Fibroblast of the conjunctiva (primary cell): ENCODE results near the gene F2RL3.
A peak's percentile ranks its signal among the peaks of the same experiment; 100 is the strongest.
"Not testable (repeated sequence)": the region's sequence is repeated elsewhere in the genome, so short reads cannot be mapped to it uniquely, and the experiment has no call there.

Source experiments
- DNase-seq: peaks from one replicate; pipeline ENCODE4 v3.0.0-alpha.2; 2010; ENCODE audit warnings: low read depth

The F2RL3 gene

DNA sequence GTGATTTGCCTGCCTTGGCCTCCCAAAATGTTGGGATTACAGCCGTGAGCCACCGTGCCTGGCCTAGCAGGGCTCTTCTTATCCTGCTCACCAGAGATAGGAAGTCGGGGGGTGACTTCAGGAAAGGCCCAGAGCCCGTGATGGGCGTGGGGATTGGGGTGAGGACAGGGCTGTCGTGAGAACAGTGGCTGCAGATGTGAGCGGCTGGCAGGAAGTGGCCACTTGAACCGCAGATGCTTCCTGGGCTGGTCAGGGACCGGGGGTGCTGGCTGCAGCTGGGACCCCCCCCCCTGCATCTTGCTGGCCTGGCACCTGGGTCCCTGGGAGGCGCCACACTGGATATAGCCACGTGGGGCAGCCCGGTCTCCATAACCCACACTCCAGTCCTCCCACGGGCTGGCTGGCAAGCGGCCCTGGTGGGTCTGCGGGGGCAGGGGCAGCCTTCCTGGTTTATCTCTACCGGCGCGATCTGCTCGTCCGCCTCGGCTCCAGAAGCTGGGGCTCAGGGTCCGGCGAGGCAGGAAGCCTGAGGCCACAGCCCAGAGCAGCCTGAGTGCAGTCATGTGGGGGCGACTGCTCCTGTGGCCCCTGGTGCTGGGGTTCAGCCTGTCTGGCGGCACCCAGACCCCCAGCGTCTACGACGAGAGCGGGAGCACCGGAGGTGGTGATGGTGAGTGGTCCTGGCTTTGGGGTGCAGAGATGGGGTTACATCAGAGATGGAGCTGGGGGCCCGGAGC is at the start of gene F2RL3:
Gene F2RL3, plus strand, starts transcription at position 371 of the 737 bp plus-strand sequence. Its CDS starts 191 bp downstream, at position 562.
- no peak for DNase-seq

DNA sequence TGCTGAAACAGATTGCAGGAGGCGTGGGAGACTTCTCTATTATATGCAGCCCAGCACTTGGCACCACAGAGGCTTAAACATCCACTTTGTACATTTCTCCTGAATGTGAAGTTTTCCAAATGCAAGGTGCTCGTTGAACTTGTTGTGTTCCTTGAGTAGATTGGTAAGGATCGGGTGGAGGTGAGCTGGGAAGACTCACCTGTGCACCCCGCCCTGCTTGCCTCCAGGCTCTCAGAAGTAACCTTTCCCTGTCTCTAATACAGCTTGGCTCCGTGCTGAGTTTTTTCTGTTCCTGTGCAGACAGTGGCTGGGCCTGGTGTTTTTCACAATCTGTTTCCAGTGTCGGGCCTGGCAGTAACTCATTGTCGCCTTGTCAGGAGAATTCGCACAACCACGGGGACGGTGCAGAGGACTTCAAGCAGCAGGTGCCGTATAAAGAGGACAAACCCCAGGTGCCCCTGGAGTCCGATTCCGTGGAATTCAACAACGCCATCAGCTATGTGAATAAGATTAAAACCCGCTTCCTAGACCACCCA is 47.3 kb upstream of the F2RL3 start:
- no peak for DNase-seq

DNA sequence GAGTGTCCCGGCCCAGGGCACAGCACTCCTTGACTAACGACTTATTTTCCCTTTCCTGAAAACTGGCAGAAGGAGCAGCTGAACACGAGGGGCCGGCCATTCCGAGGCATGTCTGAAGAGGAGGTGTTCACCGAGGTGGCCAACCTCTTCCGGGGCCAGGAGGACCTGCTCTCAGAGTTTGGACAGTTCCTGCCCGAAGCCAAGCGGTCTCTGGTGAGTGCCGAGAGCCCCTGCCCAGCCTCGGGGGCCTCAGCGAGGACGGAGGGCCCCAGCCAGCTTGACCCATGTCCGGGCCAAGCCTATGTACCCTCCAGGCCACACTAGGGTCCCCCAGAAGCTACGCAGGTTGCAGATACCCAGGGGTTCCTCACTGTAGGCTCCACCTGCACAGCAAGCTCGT is 41.9 kb upstream of the F2RL3 start:
- DNase-seq = no peak

DNA sequence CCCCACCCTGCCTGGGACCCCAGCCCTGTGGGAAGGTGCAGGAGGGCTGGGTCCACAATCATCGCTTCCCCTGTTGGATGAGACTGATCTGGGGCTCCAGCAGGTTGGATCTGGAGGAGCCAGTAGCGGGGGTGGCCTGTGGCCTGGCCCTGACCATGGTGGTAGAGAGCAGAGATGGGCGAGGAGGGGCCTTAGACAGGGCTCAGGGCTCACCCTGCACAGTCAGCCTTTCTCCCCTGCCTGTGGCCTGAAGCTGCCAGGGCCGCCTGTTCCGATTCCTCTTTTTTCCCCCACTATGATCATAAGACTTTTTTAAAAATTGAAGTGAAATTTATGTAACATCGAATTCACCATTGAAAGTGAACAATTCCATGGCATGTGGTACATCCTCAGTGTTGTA is 41.4 kb upstream of the F2RL3 start:
- no peak for DNase-seq

DNA sequence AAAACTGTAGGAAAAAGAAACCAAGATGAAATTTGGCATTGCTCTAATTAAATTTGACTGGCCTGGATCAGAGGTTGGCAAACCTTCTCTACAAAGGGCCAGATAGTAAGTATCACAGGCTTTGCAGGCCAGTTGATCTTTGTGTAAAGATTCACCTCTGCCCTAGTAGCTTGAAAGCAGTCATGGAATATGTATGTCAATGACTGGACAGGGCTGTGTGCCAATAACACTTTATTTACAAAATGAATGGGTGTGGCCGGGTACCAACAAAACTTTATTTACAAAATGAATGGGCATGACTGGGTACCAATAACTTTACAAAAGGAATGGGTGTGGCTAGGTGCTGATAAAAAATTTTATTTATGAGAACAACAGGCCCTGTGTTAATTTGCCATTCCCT is 39.6 kb upstream of the F2RL3 start:
- peak; percentile 28 for DNase-seq

DNA sequence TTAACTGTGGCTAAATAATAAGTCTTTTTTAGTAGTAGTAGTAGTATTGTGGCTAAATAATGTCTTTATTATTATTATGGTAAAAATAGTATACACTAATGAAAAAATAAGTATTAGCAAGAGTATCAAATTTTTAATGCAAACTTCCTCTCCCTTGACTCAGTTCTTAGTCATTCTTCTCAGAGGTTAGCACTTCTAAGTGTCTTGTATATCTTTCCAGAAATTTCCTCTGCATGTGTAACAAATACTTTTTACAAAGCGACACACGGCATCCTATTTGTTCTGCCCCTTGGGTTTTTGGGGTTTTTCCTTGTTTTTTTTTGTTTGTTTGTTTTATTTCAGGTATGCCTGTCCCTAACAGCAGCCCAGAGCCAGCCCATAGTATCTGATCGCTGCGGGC is 38.7 kb upstream of the F2RL3 start:
- DNase-seq = no peak

DNA sequence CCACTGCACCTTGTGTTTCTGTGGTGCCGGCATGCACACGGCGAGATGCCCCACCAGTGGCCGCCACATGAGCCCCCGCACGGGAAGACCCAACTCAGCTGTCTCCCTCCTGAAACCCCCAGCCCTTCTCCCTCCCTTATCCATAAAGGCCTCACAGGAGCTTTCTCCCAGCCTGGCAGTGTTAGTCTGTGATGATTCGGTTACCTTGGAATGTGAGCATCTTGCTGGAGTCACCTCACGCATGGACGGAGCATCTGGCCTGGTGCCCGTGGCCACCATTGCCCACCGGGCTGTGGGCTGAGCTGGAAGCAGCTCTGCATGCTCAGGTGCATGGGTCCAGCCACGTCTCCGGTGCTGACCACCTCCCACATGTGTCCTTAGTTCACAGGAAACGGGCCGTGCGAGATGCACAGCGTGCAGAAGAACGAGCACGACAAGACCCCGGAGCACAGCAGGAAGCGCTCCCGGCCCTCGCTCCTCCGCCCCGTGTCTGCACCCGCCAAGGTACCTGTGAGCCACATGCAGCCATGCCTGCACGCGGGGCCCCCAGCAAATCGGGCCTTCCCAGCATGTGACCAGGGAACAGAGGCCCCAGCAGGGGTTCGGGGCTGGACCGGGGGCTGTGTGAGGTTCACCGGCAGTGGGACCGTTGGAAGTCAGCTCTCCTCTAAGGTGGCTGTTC is 37.6 kb upstream of the F2RL3 start:
- DNase-seq = no peak

DNA sequence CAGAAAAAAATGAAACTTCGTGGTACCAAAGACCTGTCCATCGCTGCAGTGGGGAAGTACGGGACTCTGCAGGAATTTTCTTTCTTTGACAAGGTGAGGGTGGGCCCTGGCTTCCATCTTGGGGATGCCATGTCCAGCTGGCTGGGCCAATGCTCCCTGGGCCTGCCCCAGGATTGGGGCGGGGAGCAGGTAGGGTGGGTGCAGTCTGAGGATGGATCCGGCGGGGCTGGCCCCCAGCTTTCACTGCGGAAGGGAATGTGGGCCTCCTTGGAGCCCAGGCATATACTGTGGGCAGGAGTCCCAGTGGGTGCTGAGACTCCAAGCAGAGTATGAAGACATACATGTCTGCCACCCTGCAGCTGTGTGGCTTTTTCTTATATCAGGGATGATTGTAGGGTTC is 35.7 kb upstream of the F2RL3 start:
- no peak for DNase-seq

DNA sequence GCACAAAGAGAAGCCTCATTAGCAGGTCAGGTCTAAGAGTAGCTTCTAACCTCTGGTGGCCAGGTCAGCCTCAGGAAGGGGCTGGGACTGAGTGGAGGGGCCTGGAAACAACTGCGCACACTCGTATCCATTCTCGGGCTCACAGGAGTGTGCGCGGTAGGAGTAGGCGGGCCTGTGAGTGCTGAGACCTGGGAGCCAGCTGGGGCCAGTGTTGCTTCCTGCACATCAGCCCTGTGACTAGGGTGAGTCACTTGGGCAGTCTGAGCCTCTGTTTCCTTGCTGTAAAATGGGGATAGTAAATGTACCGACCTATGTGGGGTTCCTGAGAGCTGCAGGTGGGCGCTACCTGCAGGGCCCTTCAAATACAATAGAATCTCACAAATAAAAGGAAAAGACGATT is 32.7 kb upstream of the F2RL3 start:
- DNase-seq = no peak

DNA sequence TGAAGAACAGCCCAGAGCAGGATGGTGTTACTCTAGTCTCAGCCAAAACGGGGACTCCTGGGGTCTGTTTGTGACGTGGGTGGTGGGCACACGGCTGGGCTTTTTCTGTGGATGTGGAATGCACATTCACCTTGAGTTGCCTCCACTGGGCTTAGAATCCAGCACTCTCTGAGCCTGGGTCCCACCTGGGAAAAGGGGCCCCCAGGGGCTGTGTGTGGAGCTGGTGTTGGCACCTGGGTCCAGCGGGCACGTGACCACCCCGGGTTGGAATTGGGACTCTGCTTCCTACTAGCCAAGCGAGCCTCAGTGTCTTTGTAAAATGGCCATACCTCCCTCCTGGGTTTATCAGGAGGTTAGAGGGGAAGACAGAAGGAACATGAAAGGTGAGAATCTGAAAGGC is 29.2 kb upstream of the F2RL3 start:
- no peak for DNase-seq

DNA sequence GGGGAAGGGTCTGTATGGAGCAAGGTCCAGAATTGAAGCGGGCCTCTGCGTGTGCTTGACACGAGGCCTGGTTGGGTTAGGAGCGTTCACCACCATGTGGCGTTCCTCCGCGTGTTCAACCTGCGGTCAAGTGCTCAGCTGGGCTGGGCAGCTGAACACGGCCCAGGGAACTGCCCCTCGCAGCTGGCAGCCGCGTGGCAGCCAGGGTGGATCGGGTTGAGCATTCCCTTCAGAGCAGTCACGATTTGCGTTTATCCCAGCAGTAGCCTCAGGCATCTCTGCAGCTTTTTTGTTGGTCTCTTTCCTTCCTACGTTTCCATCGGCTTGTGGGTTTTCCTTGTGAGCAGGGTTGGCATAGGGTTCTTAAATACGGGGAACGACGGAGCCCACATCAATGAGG is 28.7 kb upstream of the F2RL3 start:
- DNase-seq = no peak

DNA sequence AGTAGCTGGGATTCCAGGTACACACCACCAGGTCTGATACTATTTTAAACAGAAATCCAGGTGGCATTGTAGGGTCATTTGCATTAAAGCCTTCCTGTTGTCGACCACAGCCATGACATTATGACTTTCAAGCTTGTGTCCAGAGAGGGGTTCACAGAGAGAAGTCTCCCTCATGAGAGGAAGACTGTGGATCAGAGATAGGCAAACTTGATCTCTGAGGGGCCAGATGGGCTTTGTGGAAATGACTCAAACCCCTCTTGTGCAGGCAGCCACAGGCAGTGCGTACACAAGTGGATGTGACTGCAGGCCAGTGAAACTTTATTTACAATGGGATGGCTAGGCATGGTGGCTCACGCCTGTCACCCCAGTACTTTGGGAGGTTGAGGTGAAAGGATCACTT is 27.8 kb upstream of the F2RL3 start:
- DNase-seq = no peak

DNA sequence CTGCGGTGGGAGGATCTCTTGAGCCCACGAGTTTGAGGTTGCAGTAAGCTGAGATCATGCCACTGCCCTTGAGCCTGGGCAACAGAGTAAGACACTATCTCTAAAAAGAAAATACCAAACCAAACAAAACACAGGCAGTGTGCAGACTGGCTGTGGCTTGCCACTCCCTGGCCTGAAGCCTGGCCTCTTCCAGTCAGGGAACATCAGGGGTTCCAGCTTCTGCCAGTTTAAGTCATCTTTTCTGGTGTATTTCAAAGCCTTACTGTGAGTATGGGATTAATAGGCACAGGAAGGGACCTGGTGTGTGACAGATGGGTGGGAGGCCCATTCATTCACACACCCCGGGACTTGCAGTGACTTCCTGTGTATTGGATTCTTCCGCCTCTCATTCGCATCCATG is 27.0 kb upstream of the F2RL3 start:
- no peak for DNase-seq

DNA sequence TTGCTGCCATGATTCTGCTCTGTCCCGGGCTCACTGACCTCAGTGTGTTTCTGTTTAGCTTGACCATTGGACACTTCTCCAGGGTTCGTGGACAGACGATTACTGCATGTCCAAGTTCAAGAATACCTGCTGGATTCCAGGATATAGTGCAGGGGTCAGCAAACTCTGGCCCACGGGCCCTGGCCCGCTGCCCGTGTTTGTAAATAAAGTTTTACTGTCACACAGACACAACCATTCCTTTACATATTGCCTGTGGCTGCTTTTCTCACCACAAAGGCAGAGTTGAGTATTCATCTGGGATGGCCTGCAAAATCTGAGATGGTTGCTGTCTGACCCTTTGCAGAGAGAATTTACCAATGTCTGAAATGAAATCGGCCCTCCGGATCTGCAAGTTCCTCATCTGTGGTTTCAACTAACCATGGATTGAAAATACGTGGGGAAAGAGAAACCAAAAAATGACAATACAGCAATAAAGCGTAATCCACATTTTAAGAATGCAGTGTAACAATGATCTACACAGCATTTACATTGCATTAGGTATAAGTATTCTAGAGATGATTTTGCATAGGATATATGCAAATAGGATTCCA is 25.9 kb upstream of the F2RL3 start:
- DNase-seq = no peak

DNA sequence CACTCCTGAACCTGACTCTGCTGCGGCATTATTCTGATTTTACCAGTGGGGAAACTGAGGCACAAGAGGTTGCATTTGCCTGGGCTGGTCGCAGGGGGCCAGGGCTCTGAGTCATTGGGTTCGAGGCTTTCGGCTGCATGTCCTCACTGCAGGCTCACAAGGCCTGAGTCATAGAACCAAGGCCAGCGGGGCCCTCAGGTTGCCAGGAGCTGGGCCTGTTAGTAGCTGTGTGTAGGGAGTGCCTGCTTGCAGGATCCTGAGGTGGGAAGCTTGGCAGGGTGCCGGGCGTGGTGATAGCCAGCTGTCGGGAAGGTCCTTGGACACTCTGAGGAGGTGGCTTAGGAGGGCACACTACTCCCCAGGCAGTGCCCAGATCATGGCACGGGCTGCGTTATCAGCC is 21.6 kb upstream of the F2RL3 start:
- DNase-seq = no peak

DNA sequence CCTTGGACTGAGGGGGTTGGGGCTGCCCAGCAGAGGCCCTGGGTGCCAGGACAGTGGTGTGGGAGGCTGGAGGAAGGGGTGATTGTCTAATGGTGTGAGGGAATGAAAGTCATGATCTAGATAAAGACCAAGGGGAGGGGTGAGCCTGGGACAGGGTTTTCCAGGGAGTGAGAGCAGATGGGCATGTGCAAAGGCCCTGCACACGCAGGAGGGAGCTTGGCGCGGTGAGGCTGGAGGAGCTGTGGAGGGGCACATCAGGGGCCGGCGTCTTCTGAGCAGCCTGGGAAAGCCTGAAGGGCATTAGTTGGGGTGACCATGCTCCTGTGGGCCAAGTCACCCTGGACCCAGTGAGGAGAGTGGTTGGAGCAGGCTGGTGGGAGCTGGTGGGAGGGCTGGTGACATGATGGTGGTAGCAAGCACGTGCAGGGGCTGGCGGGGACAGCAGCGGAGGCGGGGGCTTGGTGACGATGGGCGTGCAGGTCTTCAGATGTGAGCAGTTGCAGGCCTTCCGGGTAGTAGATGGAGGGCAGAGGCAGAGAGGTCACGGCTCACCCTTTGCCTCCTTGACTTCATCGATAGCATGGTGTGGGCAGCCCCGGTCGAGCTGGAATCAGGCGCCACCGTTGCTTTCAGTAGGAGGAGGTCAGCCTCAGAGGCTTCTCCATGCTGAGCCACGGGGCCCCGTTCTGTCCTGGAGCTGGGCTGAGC is 20.2 kb upstream of the F2RL3 start:
- no peak for DNase-seq

DNA sequence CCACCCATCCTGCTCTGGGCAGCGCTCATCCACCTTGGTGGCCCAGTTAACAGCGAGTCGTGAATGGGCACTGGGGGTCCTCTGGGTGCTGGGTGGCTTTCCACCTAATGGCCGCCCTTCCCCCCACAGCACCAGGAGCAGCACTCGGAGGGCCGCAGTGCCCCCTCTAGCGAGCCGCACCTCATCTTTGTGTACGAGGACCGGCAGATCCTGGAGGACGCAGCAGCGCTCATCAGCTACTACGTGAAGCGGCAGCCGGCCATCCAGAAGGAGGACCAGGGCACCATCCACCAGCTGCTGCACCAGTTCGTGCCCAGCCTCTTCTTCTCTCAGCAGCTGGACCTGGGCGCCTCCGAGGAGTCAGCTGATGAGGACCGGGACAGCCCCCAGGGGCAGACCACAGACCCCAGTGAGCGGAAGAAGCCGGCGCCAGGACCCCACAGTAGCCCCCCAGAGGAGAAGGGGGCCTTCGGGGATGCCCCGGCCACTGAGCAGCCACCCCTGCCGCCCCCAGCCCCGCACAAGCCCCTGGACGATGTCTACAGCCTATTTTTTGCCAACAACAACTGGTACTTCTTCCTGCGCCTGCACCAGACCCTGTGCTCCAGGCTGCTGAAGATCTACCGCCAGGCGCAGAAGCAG is 19.3 kb upstream of the F2RL3 start:
- DNase-seq = no peak

DNA sequence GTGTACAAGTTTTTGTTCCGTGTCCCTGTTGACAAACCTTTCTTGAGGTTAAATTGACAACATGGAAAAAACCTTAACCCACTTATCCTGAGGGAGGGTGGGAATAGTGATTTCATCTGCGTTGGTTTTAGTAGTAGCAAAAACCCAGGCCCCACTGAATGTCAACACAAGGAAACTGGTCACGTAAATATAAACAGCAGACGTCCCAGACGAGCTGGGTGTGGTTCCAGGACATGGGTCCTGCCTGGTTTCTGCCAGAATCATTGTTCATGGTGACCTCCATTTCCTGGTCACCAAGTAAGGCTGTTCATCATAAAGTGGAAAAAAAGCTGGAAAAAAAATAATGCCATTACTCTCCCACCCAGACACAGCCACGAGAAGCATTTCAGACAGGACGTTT is 16.9 kb upstream of the F2RL3 start:
- no peak for DNase-seq

DNA sequence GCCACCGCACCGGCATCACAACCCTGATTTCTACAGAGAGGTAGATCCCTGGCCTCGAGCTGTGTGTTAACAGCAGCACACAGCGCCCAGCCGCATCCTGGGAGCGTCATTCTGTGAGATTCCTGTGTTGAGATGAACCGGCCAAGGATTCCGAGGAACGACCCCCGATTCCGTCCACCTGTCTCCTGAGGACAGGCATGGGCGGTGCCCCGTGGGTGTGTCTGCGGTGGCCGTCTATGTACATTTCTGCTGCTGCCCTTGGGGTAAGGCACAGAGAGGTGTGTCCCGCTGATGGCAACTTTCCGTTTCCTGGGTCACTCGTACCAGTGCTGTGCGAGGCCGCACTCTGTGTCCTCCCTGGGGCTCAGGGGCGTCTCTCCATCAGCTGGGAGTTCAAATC is 16.1 kb upstream of the F2RL3 start:
- DNase-seq = no peak

DNA sequence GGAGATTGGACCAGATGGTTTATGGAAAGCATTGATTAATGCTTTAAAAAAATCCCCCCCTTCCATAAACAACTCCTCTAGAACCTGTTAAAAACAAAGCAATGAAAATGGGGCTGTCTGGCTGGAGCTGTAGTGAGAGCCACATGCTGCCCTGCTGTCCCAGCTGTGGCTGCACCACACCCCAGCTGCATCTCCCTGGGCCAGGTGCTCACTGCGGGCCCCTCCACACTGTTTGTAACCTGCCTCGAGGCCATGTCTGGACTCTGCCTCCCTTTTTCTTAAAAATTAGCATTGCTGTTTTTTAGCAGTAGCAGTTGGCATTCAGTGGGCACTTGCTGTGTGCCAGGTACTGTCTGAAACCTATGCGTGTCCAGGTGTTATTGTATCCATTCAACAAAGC is 15.2 kb upstream of the F2RL3 start:
- DNase-seq = no peak

DNA sequence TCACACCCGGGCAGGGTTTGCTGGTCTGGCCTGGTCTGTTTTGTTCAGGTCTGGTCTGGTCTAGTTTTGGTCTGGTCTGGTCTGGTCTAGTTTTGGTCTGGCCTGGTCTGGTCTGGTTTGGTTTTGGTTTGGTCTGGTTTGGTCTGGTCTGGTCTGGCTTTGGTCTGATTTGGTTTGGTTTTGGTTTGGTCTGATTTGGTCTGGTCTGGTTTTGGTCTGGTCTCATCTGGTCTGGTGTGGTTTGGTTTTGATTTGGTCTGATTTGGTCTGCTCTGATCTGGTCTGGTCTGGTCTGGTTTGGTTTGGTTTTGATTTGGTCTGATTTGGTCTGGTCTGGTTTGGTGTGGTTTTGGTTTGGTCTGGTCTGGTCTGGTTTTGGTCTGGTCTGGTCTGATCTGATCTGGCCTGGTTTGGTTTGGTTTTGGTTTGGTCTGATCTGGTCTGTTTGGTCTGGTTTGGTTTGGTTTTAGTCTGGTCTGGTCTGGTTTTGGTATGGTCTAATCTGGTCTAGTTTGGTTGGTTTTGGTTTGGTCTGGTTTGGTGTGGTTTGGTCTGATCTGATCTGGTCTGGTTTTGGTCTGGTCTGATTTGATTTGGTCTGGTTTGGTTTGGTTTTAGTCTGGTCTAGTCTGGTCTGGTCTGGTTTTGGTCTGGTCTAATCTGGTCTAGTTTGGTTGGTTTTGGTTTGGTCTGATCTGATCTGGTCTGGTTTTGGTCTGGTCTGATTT is 14.4 kb upstream of the F2RL3 start:
- no peak for DNase-seq

DNA sequence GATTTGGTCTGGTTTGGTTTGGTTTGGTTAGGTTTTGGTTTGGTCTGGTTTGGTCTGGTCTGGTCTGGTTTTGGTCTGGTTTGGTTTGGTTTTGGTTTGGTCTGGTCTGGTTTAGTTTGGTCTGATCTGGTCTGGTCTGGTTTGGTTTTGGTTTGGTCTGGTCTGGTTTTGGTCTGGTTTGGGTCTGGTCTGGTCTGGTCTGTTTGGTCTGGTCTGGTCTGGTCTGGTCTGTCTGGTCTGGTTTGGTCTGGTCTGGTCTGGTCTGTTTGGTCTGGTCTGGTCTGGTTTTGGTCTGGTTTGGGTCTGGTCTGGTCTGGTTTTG is 13.9 kb upstream of the F2RL3 start:
- not testable (repeated sequence) for DNase-seq
